GM19328 (cell line): Measurements from ENCODE around the gene CRHR1.
"Not testable (repeated sequence)": the region's sequence is repeated elsewhere in the genome, so short reads cannot be mapped to it uniquely, and the experiment has no call there.

Experiments
- ATAC-seq: cut with Tn5 transposase; IDR thresholded peaks from one replicate; pipeline ENCODE4 v1.9.1; 2021; ENCODE audit warnings: mild to moderate bottlenecking, moderate library complexity; ENCODE audit not compliant: unreplicated experiment

CRHR1 gene

DNA sequence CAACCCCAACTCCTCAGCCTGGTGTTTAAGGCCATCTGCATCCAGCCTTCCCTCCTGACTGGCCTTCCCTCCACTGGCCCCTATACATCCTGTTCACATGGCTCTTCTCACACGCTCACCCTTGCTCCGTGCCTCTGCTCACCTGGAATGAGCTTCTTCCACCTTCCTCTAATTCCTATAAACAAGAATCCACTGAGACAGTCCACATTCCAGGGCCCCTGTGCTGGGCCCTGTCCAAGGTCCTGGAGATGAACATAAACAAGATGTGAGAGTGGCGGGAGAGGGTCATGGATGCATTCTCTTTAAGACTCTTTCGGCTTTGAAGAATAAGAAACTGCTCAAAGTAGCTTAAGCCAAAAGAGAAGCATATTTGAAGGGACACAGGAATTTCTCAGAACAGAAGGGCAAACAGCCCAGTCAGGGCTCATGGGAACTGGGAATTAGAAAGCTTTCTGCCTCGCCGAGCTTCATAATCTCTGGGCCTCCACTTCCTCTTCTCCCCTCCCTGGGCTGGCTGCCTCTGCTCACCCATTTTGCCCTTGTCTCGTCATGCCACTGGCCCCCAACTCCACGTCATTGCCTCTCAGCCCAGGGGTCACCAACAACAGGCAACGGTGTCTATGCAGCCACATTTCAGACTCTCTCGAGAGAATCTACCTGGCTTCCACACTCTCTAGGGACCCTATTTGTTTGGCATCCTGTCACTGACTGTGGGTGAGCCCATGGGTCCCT lies 74.0 kb downstream of the CRHR1 start:
- ATAC-seq: no peak

DNA sequence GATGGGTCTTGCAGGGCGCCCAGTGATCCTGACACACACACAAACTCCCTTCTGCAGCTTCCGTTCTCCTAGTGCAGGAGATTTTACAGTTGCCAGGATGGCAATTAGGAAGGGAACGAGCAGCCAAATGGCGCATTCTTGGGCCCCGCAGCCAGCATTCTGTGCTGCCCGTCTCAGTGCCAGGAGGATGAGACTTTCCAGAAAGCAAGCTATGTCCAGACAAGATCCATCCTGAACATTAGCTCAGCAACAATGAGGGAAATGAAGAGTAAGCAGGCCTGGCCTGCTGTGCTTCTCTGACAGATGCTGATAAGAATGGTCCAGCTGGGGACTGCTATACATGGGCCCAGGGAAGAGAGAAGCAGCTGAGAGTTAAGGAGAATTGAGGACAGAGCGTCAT lies 77.0 kb downstream of the CRHR1 start:
- ATAC-seq: no peak

DNA sequence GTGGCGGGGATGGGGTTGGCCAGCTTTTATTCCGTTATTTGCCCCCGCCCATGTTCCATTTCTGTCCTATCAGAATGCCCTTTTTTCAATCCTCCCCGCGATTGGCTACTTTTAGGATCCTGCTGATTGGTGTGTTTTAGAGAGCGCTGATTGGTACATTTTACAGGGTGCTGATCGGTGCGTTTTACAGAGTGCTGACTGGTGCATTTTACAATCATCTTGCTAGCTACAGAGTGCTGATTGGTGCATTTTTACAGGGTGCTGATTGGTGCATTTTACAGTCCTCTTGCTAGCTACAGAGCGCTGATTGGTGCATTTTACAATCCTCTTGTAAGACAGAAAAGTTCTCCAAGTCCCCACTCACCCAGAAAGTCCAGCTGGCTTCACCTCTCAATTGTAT lies 78.0 kb downstream of the CRHR1 start:
- ATAC-seq: not testable (repeated sequence)

DNA sequence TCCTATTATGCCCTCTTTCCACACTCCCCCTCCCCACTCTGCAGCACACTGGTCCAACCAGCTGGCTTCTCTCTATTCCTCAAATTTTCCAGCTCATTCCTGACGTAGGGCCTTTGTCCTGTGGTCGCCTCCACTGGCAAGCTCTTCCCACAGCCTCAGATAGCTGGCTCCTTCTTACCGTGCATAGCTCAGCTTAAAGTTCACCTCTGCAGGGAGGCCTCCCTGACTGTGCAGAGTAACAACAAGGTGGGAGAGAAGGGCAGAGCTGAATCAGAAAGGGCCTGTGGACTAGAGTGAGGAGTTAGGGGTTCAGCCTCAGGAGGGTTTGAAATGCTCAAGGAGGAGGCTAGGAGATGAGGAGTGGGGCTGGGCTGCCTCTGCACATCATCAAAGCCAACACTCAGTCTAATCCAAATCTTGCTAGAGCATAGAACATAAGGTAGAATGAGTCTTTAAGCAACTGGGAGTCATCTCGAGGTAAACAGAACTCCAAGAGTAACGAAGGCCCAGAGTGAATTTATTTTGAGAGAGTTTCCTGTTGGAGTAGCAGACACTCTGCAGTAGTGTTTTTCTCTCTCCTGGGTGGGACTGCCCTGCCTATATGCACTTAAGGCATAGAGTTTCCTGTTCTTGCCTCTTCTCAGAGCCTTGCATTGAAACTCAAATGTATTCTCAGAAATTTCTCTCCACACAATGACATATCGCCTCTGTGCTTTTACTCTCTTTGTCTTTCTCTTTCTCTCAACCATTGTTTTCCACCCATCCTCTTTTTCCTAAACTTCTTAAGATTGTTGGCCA lies 79.9 kb downstream of the CRHR1 start:
- ATAC-seq: no peak

DNA sequence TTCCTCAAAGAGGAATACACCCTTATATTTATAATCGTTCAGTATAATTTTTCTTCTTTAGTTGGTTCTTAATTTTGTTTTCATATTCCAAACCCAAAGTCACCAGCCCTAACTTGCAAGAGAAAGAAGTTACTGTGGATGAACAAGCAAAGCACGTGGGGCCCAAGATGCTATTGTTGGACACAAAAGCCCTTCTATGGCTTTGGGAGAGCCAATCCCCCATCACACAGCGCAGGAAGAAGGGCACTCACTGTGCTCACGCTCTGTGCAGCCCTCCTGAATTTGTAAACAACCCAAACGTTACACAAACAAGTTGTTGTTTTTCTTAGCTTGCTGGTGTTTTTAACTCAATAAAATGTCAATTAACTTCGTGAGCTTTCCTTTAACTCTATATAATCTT lies 83.1 kb downstream of the CRHR1 start:
- ATAC-seq: no peak

DNA sequence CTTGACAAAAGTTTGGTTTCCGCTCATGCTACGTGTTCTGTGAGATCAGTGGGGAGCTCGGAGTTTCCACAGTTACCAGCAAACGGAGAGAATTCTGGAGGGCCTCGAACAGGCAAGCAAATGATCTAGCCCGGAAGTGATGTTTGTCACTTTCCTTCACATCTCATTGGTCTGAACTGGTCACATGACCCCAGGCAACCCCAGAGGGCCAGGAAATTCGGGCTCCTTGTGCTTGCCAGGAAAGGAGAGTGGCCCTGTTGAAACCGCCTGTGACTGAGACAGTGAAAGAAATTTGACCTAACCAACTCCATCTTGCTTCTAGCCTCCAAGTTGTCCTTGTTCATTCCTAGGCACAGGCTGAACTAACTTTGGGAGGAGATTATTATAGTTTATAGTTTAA lies 83.6 kb downstream of the CRHR1 start:
- no peak for ATAC-seq

DNA sequence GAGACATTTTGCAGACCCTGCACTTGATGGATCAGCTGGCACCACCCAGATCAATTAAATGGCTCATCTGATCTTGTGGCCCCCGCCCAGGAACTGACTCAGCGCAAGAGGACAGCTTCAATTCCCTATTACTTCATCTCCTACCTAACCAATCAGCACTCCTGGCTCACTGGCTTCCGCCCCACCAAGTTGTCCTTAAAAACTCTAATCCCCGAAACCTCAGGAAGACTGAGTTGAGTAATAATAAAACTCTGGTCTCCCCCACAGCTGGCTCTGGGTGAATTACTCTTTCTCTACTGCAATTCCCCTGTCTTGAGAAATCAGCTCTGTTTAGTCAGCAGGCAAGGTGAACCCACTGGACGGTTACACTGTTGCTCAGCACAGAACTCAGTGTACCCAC lies 84.2 kb downstream of the CRHR1 start:
- ATAC-seq: no peak

DNA sequence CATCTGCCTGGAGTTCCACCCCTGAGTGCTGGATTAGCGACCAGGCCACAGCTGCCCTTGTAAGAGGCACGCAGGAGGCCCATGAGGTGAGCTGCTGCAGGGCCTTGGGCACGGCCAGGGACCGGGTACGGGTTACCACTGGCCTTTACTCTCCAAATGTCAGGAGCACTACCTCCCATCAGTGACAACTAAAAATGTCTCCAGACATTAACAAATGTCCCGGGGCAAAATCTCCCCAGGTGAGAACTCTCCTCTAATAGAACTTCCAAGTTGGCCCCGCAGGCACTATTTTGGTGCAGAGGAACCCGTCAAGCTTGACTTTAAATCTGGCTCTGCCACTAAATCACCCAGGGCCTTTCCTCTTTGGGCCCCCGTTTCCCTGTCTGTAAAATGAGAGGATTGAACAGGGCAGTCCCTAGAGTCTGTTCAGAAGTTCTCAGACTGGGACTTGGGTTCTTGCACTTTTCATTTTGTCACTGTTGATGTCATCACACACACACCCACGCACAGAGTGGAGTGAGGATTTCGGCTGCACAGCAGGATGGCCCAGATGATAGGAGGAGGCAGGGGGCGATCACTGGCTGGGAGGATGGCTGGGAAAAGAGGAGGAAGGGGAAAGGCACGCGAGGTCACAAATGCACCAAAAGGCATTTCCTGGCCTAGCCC lies 85.7 kb downstream of the CRHR1 start:
- ATAC-seq: no peak

DNA sequence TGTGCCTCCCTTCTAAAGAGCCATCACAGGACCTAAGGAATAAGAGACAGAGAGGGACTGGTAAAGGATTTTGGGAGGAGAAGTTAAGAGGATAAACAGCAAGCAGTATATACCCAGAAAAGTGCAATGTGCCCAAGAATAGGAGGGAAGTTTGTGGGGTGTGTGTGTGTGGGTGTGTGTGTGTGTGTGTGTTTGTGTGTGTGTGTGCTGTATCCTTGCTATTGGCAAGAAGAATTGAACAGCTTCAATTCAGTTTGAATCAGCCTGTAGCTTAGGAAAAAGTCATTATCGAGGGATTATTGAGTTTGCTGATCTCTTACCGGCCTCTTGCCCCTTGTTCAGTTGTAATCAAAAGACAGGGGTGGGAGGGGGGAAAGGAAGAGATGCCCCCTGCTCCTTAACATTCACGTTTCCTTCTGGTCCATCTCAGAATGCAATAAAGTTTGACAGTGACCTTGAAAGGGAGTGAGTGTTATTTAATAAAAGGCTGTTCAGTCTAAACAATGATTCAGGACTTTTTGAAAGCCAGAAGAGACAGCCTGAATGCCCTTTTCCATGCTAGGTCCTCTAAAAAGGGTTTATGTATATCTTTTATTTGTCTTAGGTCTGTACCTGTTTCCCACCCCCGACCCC lies 86.3 kb downstream of the CRHR1 start:
- no peak for ATAC-seq

DNA sequence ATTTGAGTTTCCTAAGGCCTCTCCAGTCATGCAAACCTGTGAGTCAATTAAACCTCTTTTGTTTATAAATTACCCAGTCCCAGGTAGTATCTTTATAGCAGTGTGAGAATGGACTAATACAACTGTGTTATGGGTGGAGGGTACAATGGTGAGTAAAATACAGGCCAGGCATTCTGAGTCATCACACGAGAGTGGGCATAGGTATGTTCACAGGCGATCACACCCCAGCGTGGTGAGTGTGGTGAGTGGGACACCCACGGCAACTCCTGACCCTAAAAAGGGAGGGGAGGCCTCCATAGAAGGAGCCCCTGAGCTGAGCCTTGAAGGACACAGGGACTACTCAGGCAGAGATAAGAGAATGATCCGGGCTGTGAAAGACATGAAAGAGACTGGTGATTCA lies 87.6 kb downstream of the CRHR1 start:
- ATAC-seq: no peak

DNA sequence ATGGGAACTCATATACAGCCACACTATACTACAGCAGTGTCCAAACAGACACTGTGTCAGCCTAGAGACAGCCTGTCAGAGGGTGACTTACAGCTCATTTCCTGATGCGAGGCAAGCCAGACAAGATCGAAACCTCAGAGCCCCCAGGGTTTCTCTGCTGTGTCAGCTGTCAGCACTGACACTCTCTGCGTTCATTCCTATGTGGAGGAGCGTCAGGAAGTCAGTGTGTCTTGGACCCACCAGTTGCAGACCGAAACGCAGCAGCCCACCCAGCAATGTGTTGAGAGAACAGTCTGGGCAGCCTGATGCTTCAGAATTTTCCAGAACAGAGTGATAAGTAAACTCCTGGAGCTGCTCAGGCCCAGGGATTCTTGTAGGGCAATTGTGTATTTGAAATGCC lies 89.6 kb downstream of the CRHR1 start:
- no peak for ATAC-seq

DNA sequence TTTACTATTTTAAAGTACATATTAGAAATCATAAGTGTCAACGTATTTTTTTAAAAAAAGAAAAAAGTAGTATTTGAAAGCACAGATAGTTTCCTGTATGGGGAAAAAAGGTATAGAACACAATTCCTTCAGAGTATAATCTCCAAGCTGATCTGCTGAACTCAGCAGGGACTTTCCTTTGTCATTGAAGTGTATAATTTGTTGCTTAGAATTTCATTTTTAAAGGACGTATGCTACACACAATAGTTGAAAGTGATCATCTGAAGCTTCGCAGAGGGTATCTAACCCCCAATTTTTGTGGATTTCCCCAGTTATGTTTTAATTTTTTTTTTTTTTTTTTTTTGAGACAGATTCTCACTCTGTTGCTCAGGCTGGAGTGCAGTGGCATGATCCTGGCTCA lies 90.0 kb downstream of the CRHR1 start:
- no peak for ATAC-seq

DNA sequence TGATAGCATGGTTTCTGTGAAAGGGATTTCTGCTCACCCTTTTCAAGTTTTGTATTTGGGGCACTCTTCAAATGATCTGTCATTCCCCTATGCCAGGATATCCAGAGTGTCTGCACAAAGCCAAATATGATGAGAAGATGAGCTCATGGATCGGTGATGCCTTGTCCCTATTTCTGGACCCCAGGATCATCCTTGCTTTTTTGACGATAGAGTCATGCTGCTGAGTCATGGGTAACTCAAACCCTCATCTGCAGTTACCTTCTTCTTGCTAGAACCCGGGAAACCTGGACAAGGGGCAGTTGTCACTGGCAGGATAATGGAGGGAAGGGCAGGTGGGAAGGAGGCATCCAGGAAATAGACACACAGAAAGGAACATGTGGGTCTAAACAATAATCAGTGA lies 92.4 kb downstream of the CRHR1 start:
- no peak for ATAC-seq

DNA sequence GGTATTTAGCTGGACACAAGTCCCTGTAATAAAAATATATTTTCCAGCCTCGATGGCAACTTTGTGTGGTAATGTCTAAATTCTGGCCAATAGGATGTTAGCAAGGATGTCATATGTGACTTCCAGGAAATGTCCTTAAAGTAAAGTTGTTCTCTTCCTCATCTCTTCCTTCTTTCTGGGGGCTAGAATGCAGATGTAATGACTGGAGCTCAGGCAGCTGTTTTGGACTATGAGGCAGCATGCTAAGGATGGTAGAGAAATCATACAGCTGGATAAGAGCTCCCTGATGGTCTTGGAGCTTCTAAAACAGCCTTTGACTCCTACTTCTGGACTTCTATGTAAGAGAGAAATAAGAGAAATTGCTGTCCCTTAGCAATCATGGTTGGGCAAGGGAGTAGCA lies 93.3 kb downstream of the CRHR1 start:
- no peak for ATAC-seq

DNA sequence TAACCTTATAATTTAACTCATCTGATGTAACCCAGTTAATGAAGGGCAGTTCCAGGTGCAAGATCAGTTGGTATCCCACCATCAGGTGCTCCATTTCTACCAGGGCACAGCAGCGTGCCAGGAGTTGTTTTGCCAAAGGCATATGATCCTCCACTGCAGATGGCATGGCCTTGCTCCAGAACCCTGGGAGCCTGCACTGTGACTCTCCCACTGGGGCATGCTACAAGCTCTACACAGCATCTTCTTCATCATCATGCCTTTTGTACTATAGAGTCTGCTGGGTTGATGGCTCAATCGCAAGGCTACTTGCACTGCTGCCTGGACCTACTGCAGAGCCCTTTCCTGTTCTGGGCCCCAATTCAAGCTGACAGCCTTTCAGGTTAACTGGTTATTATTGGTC lies 98.9 kb downstream of the CRHR1 start:
- ATAC-seq: no peak
